ENCODE results near the gene SH3BGRL3.
"Not testable (repeated sequence)": the region's sequence is repeated elsewhere in the genome, so short reads cannot be mapped to it uniquely, and the experiment has no call there.

The SH3BGRL3 gene

GRCh38 chr1:26279456-26280332, at the start of gene SH3BGRL3:
SH3BGRL3 (plus strand) TSS chr1:26280086; CDS start chr1:26280156, 70 bp downstream.
- DNase-seq (ENCODE audit: low spot score), result peak; percentile 85

- DNase-seq (ENCODE audit: low spot score), result not testable (repeated sequence)
Observed at GRCh38 chr1:26230682-26231081, 49.2 kb upstream of the SH3BGRL3 start.

- peak; percentile 98 for DNase-seq (ENCODE audit: low spot score)
Observed at GRCh38 chr1:26233903-26234643, 45.8 kb upstream of the SH3BGRL3 start, which contains the start of gene CEP85. CEP85 (plus strand) TSS chr1:26234200; CDS start chr1:26239784, 5,584 bp downstream.

GRCh38 chr1:26234644-26235370, 45.1 kb upstream of the SH3BGRL3 start:
- peak; percentile 23 for DNase-seq (ENCODE audit: low spot score)

GRCh38 chr1:26237230-26237966, 42.5 kb upstream of the SH3BGRL3 start:
- peak; percentile 3 for DNase-seq (ENCODE audit: low spot score)

- no peak for DNase-seq (ENCODE audit: low spot score)
Observed at GRCh38 chr1:26239936-26240335, 40.0 kb upstream of the SH3BGRL3 start.

- no peak for DNase-seq (ENCODE audit: low spot score)
Observed at GRCh38 chr1:26252718-26253117, 27.2 kb upstream of the SH3BGRL3 start.

GRCh38 chr1:26254404-26254803, 25.5 kb upstream of the SH3BGRL3 start:
- DNase-seq (ENCODE audit: low spot score), result no peak

- DNase-seq (ENCODE audit: low spot score), result no peak
Observed at GRCh38 chr1:26257222-26257621, 22.7 kb upstream of the SH3BGRL3 start.

GRCh38 chr1:26259005-26259404, 20.9 kb upstream of the SH3BGRL3 start:
- DNase-seq (ENCODE audit: low spot score), result no peak

- DNase-seq (ENCODE audit: low spot score), result no peak
Observed at GRCh38 chr1:26259578-26259977, 20.3 kb upstream of the SH3BGRL3 start.

- no peak for DNase-seq (ENCODE audit: low spot score)
Observed at GRCh38 chr1:26263212-26263611, 16.7 kb upstream of the SH3BGRL3 start.

- no peak for DNase-seq (ENCODE audit: low spot score)
Observed at GRCh38 chr1:26265405-26265804, 14.5 kb upstream of the SH3BGRL3 start.

GRCh38 chr1:26268290-26269197, 11.3 kb upstream of the SH3BGRL3 start:
- DNase-seq (ENCODE audit: low spot score), result no peak

GRCh38 chr1:26269198-26269550, 10.7 kb upstream of the SH3BGRL3 start:
- DNase-seq (ENCODE audit: low spot score), result no peak

GRCh38 chr1:26274801-26275425, 5.0 kb upstream of the SH3BGRL3 start:
- DNase-seq (ENCODE audit: low spot score), result no peak

- peak; percentile 87 for DNase-seq (ENCODE audit: low spot score)
Observed at GRCh38 chr1:26275580-26276431, 4.1 kb upstream of the SH3BGRL3 start.

- no peak for DNase-seq (ENCODE audit: low spot score)
Observed at GRCh38 chr1:26276432-26276838, 3.5 kb upstream of the SH3BGRL3 start.

- no peak for DNase-seq (ENCODE audit: low spot score)
Observed at GRCh38 chr1:26277261-26277661, 2.6 kb upstream of the SH3BGRL3 start.

All from CD4-positive, alpha-beta T cell treated with Interleukin-2 at 100 ng/mL for 4 hours (primary cell).